ENCODE data around the gene RILPL2. TPM values are rescaled to one million over a fixed set of nuclear protein-coding genes. Genes with fewer than 3 reads are reported as not detected.

RILPL2 gene, protein sequence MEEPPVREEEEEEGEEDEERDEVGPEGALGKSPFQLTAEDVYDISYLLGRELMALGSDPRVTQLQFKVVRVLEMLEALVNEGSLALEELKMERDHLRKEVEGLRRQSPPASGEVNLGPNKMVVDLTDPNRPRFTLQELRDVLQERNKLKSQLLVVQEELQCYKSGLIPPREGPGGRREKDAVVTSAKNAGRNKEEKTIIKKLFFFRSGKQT
- total RNA-seq (10 to 100 TPM in 1 of 2 donors, 1 to 10 TPM in 1; 7.7 to 12.2 TPM), polyA plus RNA-seq (10 to 100 TPM; 13.7 to 40.7 TPM)
- long read RNA-seq, donor 1, full-length matches to known transcripts = 10 of 10 reads
- long read RNA-seq, donor 1, partial matches to known transcripts = 0 of 10 reads
- long read RNA-seq, donor 1, other reads (novel, unspliced or antisense) = 0 of 10 reads
- long read RNA-seq, donor 2, full-length matches to known transcripts = 4 of 10 reads
- long read RNA-seq, donor 2, partial matches to known transcripts = 0 of 10 reads
- long read RNA-seq, donor 2, other reads (novel, unspliced or antisense) = 6 of 10 reads
- long read RNA-seq, donor 3, full-length matches to known transcripts = 6 of 6 reads
- long read RNA-seq, donor 3, partial matches to known transcripts = 0 of 6 reads
- long read RNA-seq, donor 3, other reads (novel, unspliced or antisense) = 0 of 6 reads
- long read RNA-seq, donor 4, full-length matches to known transcripts = 2 of 2 reads
- long read RNA-seq, donor 4, partial matches to known transcripts = 0 of 2 reads
- long read RNA-seq, donor 4, other reads (novel, unspliced or antisense) = 0 of 2 reads
- long read RNA-seq, donor 5, full-length matches to known transcripts = 8 of 67 reads
- long read RNA-seq, donor 5, partial matches to known transcripts = 59 of 67 reads
- long read RNA-seq, donor 5, other reads (novel, unspliced or antisense) = 0 of 67 reads

DNA sequence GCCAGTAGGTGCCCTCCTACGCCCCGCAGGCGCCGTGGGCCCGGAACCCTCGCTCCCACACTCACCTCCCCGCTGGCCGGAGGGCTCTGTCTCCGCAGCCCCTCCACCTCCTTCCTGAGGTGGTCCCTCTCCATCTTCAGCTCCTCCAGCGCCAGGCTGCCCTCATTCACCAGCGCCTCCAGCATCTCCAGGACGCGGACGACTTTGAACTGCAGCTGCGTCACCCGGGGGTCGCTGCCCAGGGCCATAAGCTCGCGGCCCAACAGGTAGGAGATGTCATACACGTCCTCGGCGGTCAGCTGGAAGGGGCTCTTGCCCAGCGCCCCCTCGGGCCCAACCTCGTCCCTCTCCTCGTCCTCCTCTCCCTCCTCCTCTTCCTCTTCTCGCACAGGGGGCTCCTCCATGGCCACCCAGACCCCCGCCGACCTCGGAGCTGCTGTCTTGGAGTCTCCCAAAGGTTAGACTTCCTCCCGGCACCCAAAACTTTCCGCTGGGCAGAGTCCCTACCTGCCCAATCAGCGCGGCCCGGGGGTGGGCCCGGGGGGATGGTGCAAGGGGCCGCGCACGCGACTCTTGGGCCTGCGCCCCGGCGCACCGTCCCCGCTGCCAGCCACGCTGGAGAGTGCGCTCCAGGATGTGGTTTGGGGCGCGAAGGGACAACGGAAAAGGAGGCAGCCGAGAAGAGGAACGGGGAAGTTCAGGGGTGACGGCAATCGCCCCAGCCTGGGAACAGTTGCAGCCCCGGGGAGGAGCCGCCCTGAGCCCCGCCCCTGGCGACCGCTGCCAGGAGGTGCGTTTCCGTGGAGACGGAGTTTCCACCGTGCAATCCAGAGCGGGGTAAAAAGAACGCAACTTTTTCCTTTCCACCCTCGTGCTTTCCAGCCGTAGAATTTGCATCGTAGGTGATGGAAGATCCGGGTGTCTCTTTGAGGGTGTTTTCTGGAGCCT lies at the start of gene RILPL2:
TSS of gene RILPL2 (minus strand) at position 668 of the 948 bp plus-strand sequence. CDS start at position 404, 264 bp downstream.
- H3K36me3 ChIP-seq (ENCODE audit: control insufficient read depth in 4 of 4, insufficient read depth in 4 of 4, low read length in 4 of 4) = no peaks in the 10 kb centered on the region
- H3K9me3 ChIP-seq (ENCODE audit: control insufficient read depth in 4 of 4, insufficient read depth in 3 of 4, low read length in 3 of 4) = no peaks in the 10 kb centered on the region
- H3K27ac ChIP-seq (ENCODE audit: low read depth in 1 of 2, low read length in 1 of 2) = peak within 1 kb of the TSS; percentile 34 to 91
- peaks cover 0 to 9% (median 2%) of the 10 kb centered on the region in 5 donors for H3K4me1 ChIP-seq (ENCODE audit: control insufficient read depth in 5 of 5, insufficient read depth in 5 of 5, low read length in 5 of 5)
- peak within 1 kb of the TSS; percentile 40 to 48 for H3K9ac ChIP-seq (ENCODE audit: insufficient read depth in 1 of 2, low read length in 2 of 2)
- 0% methylated on average over 69 of the region's 69 CpGs for WGBS, 2 donors
- no peaks in the 10 kb centered on the region for H3K27me3 ChIP-seq (ENCODE audit: control insufficient read depth in 3 of 3, insufficient read depth in 3 of 3, low read length in 2 of 3)
- peak within 1 kb of the TSS; percentile 89 for H3K4me3 ChIP-seq
- TF ChIP-seq, protein P1, sequence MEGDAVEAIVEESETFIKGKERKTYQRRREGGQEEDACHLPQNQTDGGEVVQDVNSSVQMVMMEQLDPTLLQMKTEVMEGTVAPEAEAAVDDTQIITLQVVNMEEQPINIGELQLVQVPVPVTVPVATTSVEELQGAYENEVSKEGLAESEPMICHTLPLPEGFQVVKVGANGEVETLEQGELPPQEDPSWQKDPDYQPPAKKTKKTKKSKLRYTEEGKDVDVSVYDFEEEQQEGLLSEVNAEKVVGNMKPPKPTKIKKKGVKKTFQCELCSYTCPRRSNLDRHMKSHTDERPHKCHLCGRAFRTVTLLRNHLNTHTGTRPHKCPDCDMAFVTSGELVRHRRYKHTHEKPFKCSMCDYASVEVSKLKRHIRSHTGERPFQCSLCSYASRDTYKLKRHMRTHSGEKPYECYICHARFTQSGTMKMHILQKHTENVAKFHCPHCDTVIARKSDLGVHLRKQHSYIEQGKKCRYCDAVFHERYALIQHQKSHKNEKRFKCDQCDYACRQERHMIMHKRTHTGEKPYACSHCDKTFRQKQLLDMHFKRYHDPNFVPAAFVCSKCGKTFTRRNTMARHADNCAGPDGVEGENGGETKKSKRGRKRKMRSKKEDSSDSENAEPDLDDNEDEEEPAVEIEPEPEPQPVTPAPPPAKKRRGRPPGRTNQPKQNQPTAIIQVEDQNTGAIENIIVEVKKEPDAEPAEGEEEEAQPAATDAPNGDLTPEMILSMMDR (IDR thresholded peaks at IDR 0.05; ENCODE audit: control extremely low read depth, extremely low read depth) = no peak
- ATAC-seq (ENCODE audit: insufficient read depth, low FRiP score) = peak; percentile 93
- peak; percentile 83 to 88 (median 86) for DNase-seq

DNA sequence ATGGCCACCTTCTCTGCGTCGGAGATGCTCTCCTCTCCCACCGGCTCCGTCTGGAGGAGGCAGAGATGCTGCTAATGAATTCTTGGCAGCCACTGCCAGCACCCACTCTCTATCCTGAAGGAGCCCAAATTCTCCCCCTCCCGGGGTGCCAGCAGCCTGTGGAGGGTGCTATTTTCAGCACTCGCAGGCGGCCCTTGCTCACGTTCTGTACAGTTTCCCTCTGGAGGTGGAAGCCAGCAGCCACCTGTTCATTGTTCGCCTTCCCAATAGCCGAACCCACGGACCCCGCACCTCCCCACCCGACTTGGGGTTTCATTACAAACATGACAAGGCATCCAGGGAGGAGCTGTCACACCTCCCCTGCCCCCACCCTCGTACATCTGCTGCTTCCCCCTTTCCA lies 49.3 kb upstream of the RILPL2 start:
- H3K4me1 ChIP-seq (ENCODE audit: control insufficient read depth in 5 of 5, insufficient read depth in 5 of 5, low read length in 5 of 5) = peaks cover 0 to 2% (median 0%) of the 10 kb centered on the region in 5 donors
- peaks cover 2 to 14% (median 10%) of the 10 kb centered on the region in 4 donors for H3K36me3 ChIP-seq (ENCODE audit: control insufficient read depth in 4 of 4, insufficient read depth in 4 of 4, low read length in 4 of 4)
- no peak overlapping the region for H3K4me3 ChIP-seq
- WGBS, 2 donors = 88 to 90% methylated on average over 14 of the region's 14 CpGs
- ATAC-seq (ENCODE audit: insufficient read depth, low FRiP score) (no peak), DNase-seq (no peak)
- H3K9ac ChIP-seq (ENCODE audit: insufficient read depth in 1 of 2, low read length in 2 of 2) = no peak overlapping the region
- no peaks in the 10 kb centered on the region for H3K27me3 ChIP-seq (ENCODE audit: control insufficient read depth in 3 of 3, insufficient read depth in 3 of 3, low read length in 2 of 3)
- no peak overlapping the region for H3K27ac ChIP-seq (ENCODE audit: low read depth in 1 of 2, low read length in 1 of 2)
- TF ChIP-seq, protein P1 (IDR thresholded peaks at IDR 0.05; ENCODE audit: control extremely low read depth, extremely low read depth) = no peak
- H3K9me3 ChIP-seq (ENCODE audit: control insufficient read depth in 4 of 4, insufficient read depth in 3 of 4, low read length in 3 of 4) = no peaks in the 10 kb centered on the region

DNA sequence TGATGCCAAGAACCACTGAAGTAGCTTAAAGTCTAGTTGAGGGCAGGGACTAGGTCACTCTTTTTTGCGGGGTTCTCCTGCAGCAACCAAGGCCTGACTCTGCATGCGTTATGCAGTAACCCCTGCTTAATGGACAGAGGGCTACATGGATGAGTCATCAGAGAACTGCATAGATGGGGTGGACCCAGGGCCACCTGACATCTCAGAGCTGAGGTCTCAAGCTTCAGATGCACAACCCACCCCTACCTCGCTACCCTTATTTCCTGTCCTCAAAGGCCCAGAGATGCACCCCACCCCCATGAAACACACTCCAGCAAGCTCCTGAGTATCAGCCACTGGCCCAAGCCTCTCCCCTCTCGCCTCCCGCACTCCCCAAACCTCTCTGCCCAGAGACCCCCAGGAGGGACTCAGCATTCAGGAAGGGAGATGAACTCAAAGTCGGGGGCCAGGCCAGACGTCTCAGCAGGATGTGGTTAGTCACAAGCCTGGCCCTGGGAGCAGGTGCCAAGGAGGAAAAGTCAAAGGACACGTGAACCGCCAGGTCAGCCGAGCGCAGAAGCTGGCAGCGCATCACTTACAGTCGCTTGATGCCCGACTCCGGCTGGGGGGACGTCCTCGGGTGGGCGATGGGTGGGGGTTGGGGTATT lies 47.2 kb upstream of the RILPL2 start:
- TF ChIP-seq, protein P1 (IDR thresholded peaks at IDR 0.05; ENCODE audit: control extremely low read depth, extremely low read depth) = no peak
- Histone ChIP-seq H3K36me3 (ENCODE audit: control insufficient read depth in 4 of 4, insufficient read depth in 4 of 4, low read length in 4 of 4) (peaks cover 2 to 17% (median 12%) of the 10 kb centered on the region in 4 donors), H3K4me3 (no peak overlapping the region), H3K9me3 (ENCODE audit: control insufficient read depth in 4 of 4, insufficient read depth in 3 of 4, low read length in 3 of 4) (no peaks in the 10 kb centered on the region), H3K4me1 (ENCODE audit: control insufficient read depth in 5 of 5, insufficient read depth in 5 of 5, low read length in 5 of 5) (peaks cover 0 to under 1% (median 0%) of the 10 kb centered on the region in 5 donors), H3K9ac (ENCODE audit: insufficient read depth in 1 of 2, low read length in 2 of 2) (no peak overlapping the region), H3K27me3 (ENCODE audit: control insufficient read depth in 3 of 3, insufficient read depth in 3 of 3, low read length in 2 of 3) (no peaks in the 10 kb centered on the region), H3K27ac (ENCODE audit: low read depth in 1 of 2, low read length in 1 of 2) (no peak overlapping the region)
- no peak for DNase-seq
- ATAC-seq (ENCODE audit: insufficient read depth, low FRiP score) = no peak
- WGBS, 2 donors = 58 to 72% methylated on average over 18 of the region's 18 CpGs

All from lung (tissue), 16 donors.